ENCODE measurements around the gene SHCBP1L. TPM values are rescaled to one million over a fixed set of nuclear protein-coding genes. Genes with fewer than 3 reads are reported as not detected.
"Not testable (repeated sequence)": the region's sequence is repeated elsewhere in the genome, so short reads cannot be mapped to it uniquely, and the experiment has no call there.

Gene SHCBP1L
- total RNA-seq, 1 donor from 2014 or later: not detected

DNA sequence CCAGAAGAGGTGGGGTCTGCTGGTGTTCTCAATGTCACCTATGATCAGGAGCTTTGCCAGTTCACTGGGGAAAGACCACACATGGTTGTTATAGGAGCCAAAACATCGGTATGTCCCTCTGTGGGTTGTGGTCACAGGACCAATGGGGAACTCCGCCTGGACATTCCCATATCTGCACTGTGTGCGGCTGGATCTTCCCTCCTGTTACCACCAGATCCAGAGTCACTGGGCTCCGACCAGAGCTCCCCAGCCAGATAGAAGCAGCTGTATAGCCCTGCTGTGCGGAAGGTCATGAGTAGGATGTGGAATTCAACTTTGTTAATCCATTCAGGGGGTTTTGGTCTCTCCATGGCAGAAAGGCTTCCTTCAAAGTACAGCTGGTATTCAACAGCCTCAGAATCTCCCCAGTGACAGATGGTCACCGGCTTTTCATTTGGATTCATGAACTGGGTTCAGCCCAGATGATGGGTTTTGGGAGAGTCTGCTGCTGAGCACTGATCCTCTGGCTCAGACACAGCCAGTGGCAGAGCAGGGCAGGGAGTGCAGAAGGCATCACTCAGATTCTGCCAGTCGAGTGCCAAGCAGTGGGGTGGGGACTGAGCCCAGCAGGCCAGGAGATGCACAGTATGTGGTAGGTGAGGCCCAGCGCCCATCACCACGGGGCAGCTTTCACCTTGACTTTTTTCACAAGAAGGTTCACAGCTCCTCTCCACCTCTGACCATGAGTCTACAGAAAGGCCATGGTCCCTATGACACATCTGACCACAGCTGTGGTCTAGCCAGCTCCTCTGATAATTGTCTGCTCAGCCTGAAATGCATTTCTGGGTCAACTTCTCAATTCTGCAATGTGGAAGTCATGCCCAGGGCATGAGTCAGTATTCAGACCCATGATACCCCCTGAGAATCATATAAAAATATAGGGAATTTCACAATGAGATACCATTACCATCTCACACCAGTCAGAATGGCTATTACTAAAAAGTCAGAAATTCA, 2.9 kb upstream of the SHCBP1L start:
- no peak overlapping the region for H3K27ac ChIP-seq (replicated peaks)
- no peaks in the 10 kb centered on the region for H3K9me3 ChIP-seq (replicated peaks)
- H3K27me3 ChIP-seq (ENCODE audit: low read depth): peaks cover 26% of the 10 kb centered on the region
- intact Hi-C loops (cut with micrococcal nuclease): no loop called here
- no peaks in the 10 kb centered on the region for H3K36me3 ChIP-seq
- no peak overlapping the region for H3K4me3 ChIP-seq
- peaks cover 11% of the 10 kb centered on the region for H3K4me1 ChIP-seq
- TF ChIP-seq, protein P1, sequence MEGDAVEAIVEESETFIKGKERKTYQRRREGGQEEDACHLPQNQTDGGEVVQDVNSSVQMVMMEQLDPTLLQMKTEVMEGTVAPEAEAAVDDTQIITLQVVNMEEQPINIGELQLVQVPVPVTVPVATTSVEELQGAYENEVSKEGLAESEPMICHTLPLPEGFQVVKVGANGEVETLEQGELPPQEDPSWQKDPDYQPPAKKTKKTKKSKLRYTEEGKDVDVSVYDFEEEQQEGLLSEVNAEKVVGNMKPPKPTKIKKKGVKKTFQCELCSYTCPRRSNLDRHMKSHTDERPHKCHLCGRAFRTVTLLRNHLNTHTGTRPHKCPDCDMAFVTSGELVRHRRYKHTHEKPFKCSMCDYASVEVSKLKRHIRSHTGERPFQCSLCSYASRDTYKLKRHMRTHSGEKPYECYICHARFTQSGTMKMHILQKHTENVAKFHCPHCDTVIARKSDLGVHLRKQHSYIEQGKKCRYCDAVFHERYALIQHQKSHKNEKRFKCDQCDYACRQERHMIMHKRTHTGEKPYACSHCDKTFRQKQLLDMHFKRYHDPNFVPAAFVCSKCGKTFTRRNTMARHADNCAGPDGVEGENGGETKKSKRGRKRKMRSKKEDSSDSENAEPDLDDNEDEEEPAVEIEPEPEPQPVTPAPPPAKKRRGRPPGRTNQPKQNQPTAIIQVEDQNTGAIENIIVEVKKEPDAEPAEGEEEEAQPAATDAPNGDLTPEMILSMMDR (IDR thresholded peaks at IDR 0.05; ENCODE audit: borderline replicate concordance): no peak
- DNase-seq: no peak

DNA sequence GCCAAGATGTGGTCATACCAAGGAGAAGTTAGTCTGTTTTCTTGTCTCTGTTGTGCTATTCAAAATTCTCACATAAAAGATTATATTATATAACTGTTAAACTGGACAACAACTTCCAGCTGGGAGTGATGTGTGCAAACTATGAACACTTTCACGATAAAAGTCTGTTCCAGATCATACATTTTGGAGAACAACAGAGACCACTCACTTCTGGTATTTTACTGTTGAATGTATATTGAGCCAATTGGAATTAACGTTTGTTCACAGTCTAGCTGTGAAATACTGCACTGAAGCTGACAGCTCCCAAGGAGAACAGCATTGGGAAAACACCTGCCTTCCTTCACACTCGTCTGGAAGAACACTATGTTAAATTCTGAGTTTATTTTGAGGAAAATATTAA, 860 bp upstream of the SHCBP1L start:
- Histone ChIP-seq H3K9me3 (replicated peaks) (no peaks in the 10 kb centered on the region), H3K27me3 (ENCODE audit: low read depth) (peaks cover 32% of the 10 kb centered on the region), H3K4me3 (no peak overlapping the region), H3K27ac (replicated peaks) (no peak overlapping the region), H3K36me3 (no peaks in the 10 kb centered on the region), H3K4me1 (peaks cover 11% of the 10 kb centered on the region)
- TF ChIP-seq, protein P1 (IDR thresholded peaks at IDR 0.05; ENCODE audit: borderline replicate concordance): no peak
- intact Hi-C loops (cut with micrococcal nuclease): no loop called here
- DNase-seq: no peak

DNA sequence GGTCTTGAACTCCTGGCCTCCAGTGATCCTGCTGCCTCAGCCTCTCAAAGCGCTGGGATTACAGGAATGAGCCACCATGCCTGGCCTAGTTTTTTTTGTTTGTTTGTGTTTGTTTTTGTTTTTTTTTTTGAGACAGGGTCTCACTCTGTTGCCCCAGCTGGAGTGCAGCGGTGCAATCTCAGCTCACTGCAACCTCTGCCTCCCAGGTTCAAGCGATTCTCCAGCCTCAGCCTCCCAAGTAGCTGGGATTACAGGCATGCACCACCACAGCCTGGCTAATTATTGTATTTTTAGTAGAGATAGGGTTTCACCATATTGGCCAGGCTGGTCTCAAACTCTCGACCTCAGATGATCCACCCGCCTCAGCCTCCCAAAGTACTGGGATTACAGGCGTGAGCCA, 9.6 kb downstream of the SHCBP1L start:
- intact Hi-C loops (cut with micrococcal nuclease); DNase-seq; H3K9me3 ChIP-seq (replicated peaks); H3K27ac ChIP-seq (replicated peaks); H3K4me1 ChIP-seq; H3K4me3 ChIP-seq; H3K36me3 ChIP-seq: not testable (repeated sequence)
- peaks cover 24% of the 10 kb centered on the region for H3K27me3 ChIP-seq (ENCODE audit: low read depth)

DNA sequence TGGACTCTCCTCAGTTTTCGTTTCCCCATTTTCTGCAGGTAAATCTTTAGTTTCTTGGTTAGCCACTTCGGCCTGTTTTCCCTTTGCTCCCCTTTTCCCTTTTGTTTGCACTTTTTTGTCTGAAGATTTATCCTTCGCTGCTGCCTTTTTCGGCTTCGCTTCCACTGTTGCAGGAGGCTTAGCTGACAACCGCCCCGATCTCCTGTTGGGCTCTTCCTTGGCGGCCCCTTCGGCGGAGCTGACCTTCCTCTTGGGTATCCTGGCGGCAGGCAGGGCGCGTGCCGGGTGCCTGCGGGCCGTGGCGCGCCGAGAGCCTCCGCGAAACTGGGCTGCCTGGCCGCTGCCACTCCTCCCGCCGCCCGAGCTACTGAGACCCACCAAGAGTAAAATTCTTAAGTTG, 10.8 kb downstream of the SHCBP1L start:
- not testable (repeated sequence) for H3K9me3 ChIP-seq (replicated peaks); DNase-seq
- H3K27me3 ChIP-seq (ENCODE audit: low read depth): peaks cover 24% of the 10 kb centered on the region

DNA sequence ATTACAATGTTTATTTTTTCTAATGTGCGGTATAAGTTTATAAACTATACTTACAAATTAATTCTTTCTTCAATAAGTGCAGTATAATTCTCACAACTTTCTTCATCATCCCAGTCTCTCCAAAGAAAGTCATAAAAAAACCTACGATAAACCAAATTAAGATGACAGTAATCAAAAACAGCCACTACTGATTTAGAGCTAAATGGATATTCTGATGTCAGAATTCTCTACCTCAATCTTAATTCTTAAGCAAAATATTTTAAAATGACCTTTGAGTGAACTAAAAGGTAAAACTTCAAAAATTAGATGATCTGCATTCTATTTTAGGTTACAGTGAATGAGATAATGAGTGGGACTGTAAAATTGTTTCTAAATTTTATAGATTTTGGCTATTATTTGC, 13.6 kb downstream of the SHCBP1L start:
- Histone ChIP-seq H3K27ac (replicated peaks) (no peak overlapping the region), H3K27me3 (ENCODE audit: low read depth) (peaks cover 24% of the 10 kb centered on the region), H3K36me3 (no peaks in the 10 kb centered on the region), H3K4me1 (no peaks in the 10 kb centered on the region), H3K9me3 (replicated peaks) (peaks cover 24% of the 10 kb centered on the region), H3K4me3 (no peak overlapping the region)
- intact Hi-C loops (cut with micrococcal nuclease): no loop called here
- DNase-seq: no peak
- TF ChIP-seq, protein P1 (IDR thresholded peaks at IDR 0.05; ENCODE audit: borderline replicate concordance): no peak

More for the DNA sequence above, 10.8 kb downstream of the SHCBP1L start:
- intact Hi-C loops (cut with micrococcal nuclease); H3K4me3 ChIP-seq; H3K4me1 ChIP-seq; H3K27ac ChIP-seq (replicated peaks); H3K36me3 ChIP-seq: not testable (repeated sequence)

DNA sequence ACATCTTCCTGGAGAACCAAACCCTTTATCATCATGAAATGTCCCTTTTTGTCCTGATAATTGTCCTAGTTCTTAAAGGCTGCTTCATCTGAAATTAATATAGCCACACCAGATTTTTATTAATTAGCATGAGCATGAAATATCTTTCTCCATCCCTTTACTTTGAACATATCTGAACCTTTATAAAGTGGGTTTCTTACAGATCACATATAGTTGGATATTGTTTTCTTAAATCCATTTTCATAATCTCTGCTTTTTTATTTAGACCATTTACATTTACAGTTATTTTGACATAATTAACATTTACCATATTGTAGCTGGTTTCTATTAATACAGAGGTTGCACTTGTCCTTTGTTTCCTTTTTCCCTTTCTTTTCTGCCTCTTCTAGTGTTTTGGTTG, 17.2 kb downstream of the SHCBP1L start:
- no peaks in the 10 kb centered on the region for H3K4me1 ChIP-seq
- H3K27me3 ChIP-seq (ENCODE audit: low read depth): peaks cover 5% of the 10 kb centered on the region
- TF ChIP-seq, protein P1 (IDR thresholded peaks at IDR 0.05; ENCODE audit: borderline replicate concordance): no peak
- no peak overlapping the region for H3K27ac ChIP-seq (replicated peaks)
- DNase-seq: no peak
- intact Hi-C loops (cut with micrococcal nuclease): no loop called here
- H3K4me3 ChIP-seq: no peak overlapping the region
- H3K36me3 ChIP-seq: no peaks in the 10 kb centered on the region
- H3K9me3 ChIP-seq (replicated peaks): peaks cover 33% of the 10 kb centered on the region

Measured in left ventricle myocardium inferior (tissue), 1 donor.